ENCODE data around the gene OCRL.
"Not testable (repeated sequence)": the region's sequence is repeated elsewhere in the genome, so short reads cannot be mapped to it uniquely, and the experiment has no call there.

OCRL gene

GRCh38 chrX:129557844-129558480, 17.9 kb downstream of the OCRL start:
- DNase-seq, result no peak
- Histone ChIP-seq H3K27ac (no peak overlapping the region), H3K27me3 (ENCODE audit: insufficient read depth, low read depth, severe bottlenecking) (peaks cover 2% of the 10 kb centered on the region), H3K4me3 (ENCODE audit: low read depth, low read length) (no peak overlapping the region), H3K9me3 (ENCODE audit: severe bottlenecking) (no peaks in the 10 kb centered on the region), H3K36me3 (peaks cover 15% of the 10 kb centered on the region)
- TF ChIP-seq CTCF (IDR thresholded peaks at IDR 0.05; ENCODE audit: low read depth, low read length), result no peak

DNA sequence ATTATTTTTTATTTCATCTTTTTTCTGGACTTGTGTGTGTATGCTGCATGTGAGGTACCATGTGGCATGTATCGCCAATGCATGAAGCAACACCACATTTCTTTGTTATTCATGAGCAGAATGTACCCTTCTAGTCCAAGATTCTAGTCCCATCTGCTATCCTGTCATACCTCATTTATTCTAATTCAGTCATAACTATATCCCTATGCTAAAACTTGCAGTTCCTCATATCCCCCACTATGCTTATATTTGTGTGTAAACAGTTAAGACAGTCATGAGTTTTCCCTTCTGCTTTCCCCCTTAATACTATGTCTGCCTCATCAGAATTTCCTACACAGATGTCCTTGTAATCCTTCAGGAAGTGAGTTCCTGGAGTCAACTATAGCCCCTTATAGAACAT, 19.7 kb downstream of the OCRL start:
- Histone ChIP-seq H3K4me3 (ENCODE audit: low read depth, low read length) (no peak overlapping the region), H3K27me3 (ENCODE audit: insufficient read depth, low read depth, severe bottlenecking) (peaks cover 2% of the 10 kb centered on the region)
- TF ChIP-seq CTCF (IDR thresholded peaks at IDR 0.05; ENCODE audit: low read depth, low read length), result no peak

GRCh38 chrX:129561453-129561852, 21.4 kb downstream of the OCRL start:
- Histone ChIP-seq H3K36me3 (peaks cover 15% of the 10 kb centered on the region), H3K27me3 (ENCODE audit: insufficient read depth, low read depth, severe bottlenecking) (no peaks in the 10 kb centered on the region), H3K27ac (no peak overlapping the region), H3K9me3 (ENCODE audit: severe bottlenecking) (no peaks in the 10 kb centered on the region), H3K4me3 (ENCODE audit: low read depth, low read length) (no peak overlapping the region)
- no peak for DNase-seq
- TF ChIP-seq CTCF (IDR thresholded peaks at IDR 0.05; ENCODE audit: low read depth, low read length), result no peak

More for the DNA sequence above, 19.7 kb downstream of the OCRL start:
- Histone ChIP-seq H3K36me3 (peaks cover 15% of the 10 kb centered on the region), H3K27ac (no peak overlapping the region), H3K9me3 (ENCODE audit: severe bottlenecking) (no peaks in the 10 kb centered on the region)
- no peak for DNase-seq

DNA sequence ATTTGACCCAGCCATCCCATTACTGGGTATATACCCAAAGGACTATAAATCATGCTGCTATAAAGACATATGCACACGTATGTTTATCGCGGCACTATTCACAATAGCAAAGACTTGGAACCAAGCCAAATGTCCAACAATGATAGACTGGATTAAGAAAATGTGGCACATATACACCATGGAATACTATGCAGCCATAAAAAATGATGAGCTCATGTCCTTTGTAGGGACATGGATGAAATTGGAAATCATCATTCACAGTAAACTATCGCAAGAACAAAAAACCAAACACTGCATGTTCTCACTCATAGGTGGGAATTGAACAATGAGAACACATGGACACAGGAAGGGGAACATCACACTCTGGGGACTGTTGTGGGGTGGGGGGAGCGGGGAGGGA, 24.3 kb downstream of the OCRL start:
- H3K27ac ChIP-seq; DNase-seq; H3K4me3 ChIP-seq (ENCODE audit: low read depth, low read length); H3K27me3 ChIP-seq (ENCODE audit: insufficient read depth, low read depth, severe bottlenecking); H3K9me3 ChIP-seq (ENCODE audit: severe bottlenecking): not testable (repeated sequence)
- peaks cover 16% of the 10 kb centered on the region for H3K36me3 ChIP-seq

GRCh38 chrX:129565046-129565650, 25.1 kb downstream of the OCRL start:
- DNase-seq, result no peak
- no peak overlapping the region for H3K27ac ChIP-seq
- no peak for TF ChIP-seq CTCF (IDR thresholded peaks at IDR 0.05; ENCODE audit: low read depth, low read length)
- peaks cover 6% of the 10 kb centered on the region for H3K27me3 ChIP-seq (ENCODE audit: insufficient read depth, low read depth, severe bottlenecking)
- no peaks in the 10 kb centered on the region for H3K9me3 ChIP-seq (ENCODE audit: severe bottlenecking)
- no peak overlapping the region for H3K4me3 ChIP-seq (ENCODE audit: low read depth, low read length)
- peaks cover 19% of the 10 kb centered on the region for H3K36me3 ChIP-seq

GRCh38 chrX:129566073-129566472, 26.0 kb downstream of the OCRL start:
- Histone ChIP-seq H3K27ac (no peak overlapping the region), H3K9me3 (ENCODE audit: severe bottlenecking) (no peaks in the 10 kb centered on the region), H3K4me3 (ENCODE audit: low read depth, low read length) (no peak overlapping the region), H3K36me3 (peaks cover 19% of the 10 kb centered on the region), H3K27me3 (ENCODE audit: insufficient read depth, low read depth, severe bottlenecking) (peaks cover 6% of the 10 kb centered on the region)
- TF ChIP-seq CTCF (IDR thresholded peaks at IDR 0.05; ENCODE audit: low read depth, low read length), result no peak
- DNase-seq, result no peak
